Uterus (tissue), 4 donors: Measurements from ENCODE around the gene DHTKD1. TPM values are rescaled to one million over a fixed set of nuclear protein-coding genes. Genes with fewer than 3 reads are reported as not detected.
"Not testable (repeated sequence)": the region's sequence is repeated elsewhere in the genome, so short reads cannot be mapped to it uniquely, and the experiment has no call there.

ENCODE experiments used
- DNase-seq, 2 donors: peaks; one replicate each; pipeline ENCODE4 v3.0.0-alpha.2; 2019 to 2020
- H3K27ac ChIP-seq, 2 donors: fragments of 200-600 bp; sonication (generic); 1 replicate in 1 of 2; 2 replicates in 1 of 2; pipeline ENCODE4 v1.5.1; 2016 to 2018
- H3K27me3 ChIP-seq, 2 donors: fragments of 200-600 bp; sonication (generic); one replicate each; pipeline ENCODE4 v1.5.1; 2018 to 2019; ENCODE audit warnings: control low read depth in 1 of 2
- H3K36me3 ChIP-seq, 2 donors: fragments of 200-600 bp; sonication (generic); one replicate each; pipeline ENCODE4 v1.5.1; 2019; ENCODE audit warnings: control low read depth in 1 of 2
- H3K4me1 ChIP-seq, 2 donors: fragments of 200-600 bp; sonication (generic); one replicate each; pipeline ENCODE4 v1.5.1; 2018 to 2019; ENCODE audit warnings: control low read depth in 1 of 2
- H3K4me3 ChIP-seq, 2 donors: fragments of 200-600 bp; sonication (generic); 1 replicate in 1 of 2; 2 replicates in 1 of 2; pipeline ENCODE4 v1.5.1; 2018 to 2019; ENCODE audit warnings: mild to moderate bottlenecking in 1 of 2
- H3K9me3 ChIP-seq, 2 donors: fragments of 200-600 bp; sonication (generic); one replicate each; pipeline ENCODE4 v1.5.1; 2019; ENCODE audit warnings: control low read depth in 1 of 2
- CTCF ChIP-seq, 4 experiments: fragments of 200-600 bp in 2 of 4; fragments of 450-650 bp in 2 of 4; sonication (generic) in 2 of 4; IDR thresholded peaks; one replicate each; pipeline ENCODE4 v1.5.1; 2016 to 2019; ENCODE audit warnings: antibody characterized with exemption in 4 of 4, mild to moderate bottlenecking in 2 of 4, moderate library complexity in 1 of 4
- POLR2A ChIP-seq, 2 donors: fragments of 450-650 bp; IDR thresholded peaks; one replicate each; pipeline ENCODE4 v1.6.1; 2016; ENCODE audit warnings: antibody characterized with exemption in 2 of 2, mild to moderate bottlenecking in 1 of 2, moderate library complexity in 1 of 2
- intact Hi-C: fragments of 100-400 bp; cut with DNase I; formaldehyde crosslinking; loops from one replicate; pipeline ENCODE4 v1.15.1; 2023; ENCODE audit warnings: low total_unique reads
- total RNA-seq, 4 donors: library from RNA; depleted of rRNA in 3 of 4; stranded (reverse); fragments of >200 nt in 3 of 4; gene quantifications; one replicate each; pipeline versions ENCODE4 v1.1.0 to v1.2.4, GENCODE V29; 2014 to 2023
- donor health status: DM: yes; HTN: yes; CAD: no.

DHTKD1 gene
- total RNA-seq, 4 donors from 2014 or later, result 27.5 to 53.5 (median 32.7) TPM

- TF ChIP-seq CTCF (IDR thresholded peaks at IDR 0.05), result no peak
- TF ChIP-seq POLR2A (IDR thresholded peaks at IDR 0.05), result no peak
- no peak for DNase-seq
- Histone ChIP-seq H3K27ac (no peak overlapping the region), H3K4me1 (no peaks in the 10 kb centered on the region), H3K4me3 (no peak overlapping the region), H3K27me3 (no peaks in the 10 kb centered on the region), H3K9me3 (no peaks in the 10 kb centered on the region), H3K36me3 (no peaks in the 10 kb centered on the region)
- intact Hi-C loops, result no loop called here
Measured at GRCh38 chr10:12160664-12161063, 91.9 kb downstream of the DHTKD1 start.

GRCh38 chr10:12162927-12163326, 94.2 kb downstream of the DHTKD1 start:
- Histone ChIP-seq H3K9me3 (no peaks in the 10 kb centered on the region), H3K27ac (no peak overlapping the region), H3K27me3 (no peaks in the 10 kb centered on the region), H3K4me3 (no peak overlapping the region), H3K4me1 (no peaks in the 10 kb centered on the region), H3K36me3 (no peaks in the 10 kb centered on the region)
- TF ChIP-seq CTCF (IDR thresholded peaks at IDR 0.05), result no peak
- no peak for TF ChIP-seq POLR2A (IDR thresholded peaks at IDR 0.05)
- intact Hi-C loops, result no loop called here
- no peak for DNase-seq

- Histone ChIP-seq H3K4me1 (no peaks in the 10 kb centered on the region), H3K9me3 (no peaks in the 10 kb centered on the region), H3K36me3 (no peaks in the 10 kb centered on the region), H3K4me3 (no peak overlapping the region), H3K27me3 (no peaks in the 10 kb centered on the region), H3K27ac (no peak overlapping the region)
- TF ChIP-seq POLR2A (IDR thresholded peaks at IDR 0.05) (no peak), CTCF (IDR thresholded peaks at IDR 0.05) (no peak)
- DNase-seq, result no peak
- intact Hi-C loops, result no loop called here
Measured at GRCh38 chr10:12164085-12164484, 95.3 kb downstream of the DHTKD1 start.

- H3K4me1 ChIP-seq, result no peaks in the 10 kb centered on the region
- H3K27ac ChIP-seq, result no peak overlapping the region
- no peaks in the 10 kb centered on the region for H3K27me3 ChIP-seq
- intact Hi-C loops, result no loop called here
- H3K9me3 ChIP-seq, result no peaks in the 10 kb centered on the region
- TF ChIP-seq POLR2A (IDR thresholded peaks at IDR 0.05) (no peak), CTCF (IDR thresholded peaks at IDR 0.05) (no peak)
- no peak overlapping the region for H3K4me3 ChIP-seq
- no peaks in the 10 kb centered on the region for H3K36me3 ChIP-seq
- DNase-seq, result no peak
Measured at GRCh38 chr10:12165036-12165435, 96.3 kb downstream of the DHTKD1 start.

- Histone ChIP-seq H3K27me3 (no peaks in the 10 kb centered on the region), H3K36me3 (no peaks in the 10 kb centered on the region), H3K27ac (no peak overlapping the region), H3K4me3 (no peak overlapping the region), H3K9me3 (no peaks in the 10 kb centered on the region), H3K4me1 (no peaks in the 10 kb centered on the region)
- intact Hi-C loops, result no loop called here
- TF ChIP-seq CTCF (IDR thresholded peaks at IDR 0.05) (no peak), POLR2A (IDR thresholded peaks at IDR 0.05) (no peak)
- DNase-seq, result no peak
Measured at GRCh38 chr10:12165999-12166775, 97.4 kb downstream of the DHTKD1 start.

- H3K4me1 ChIP-seq, DNase-seq, intact Hi-C loops, H3K27ac ChIP-seq, H3K9me3 ChIP-seq, H3K36me3 ChIP-seq, H3K4me3 ChIP-seq, H3K27me3 ChIP-seq: not testable (repeated sequence)
Measured at GRCh38 chr10:12171512-12171911, 102.8 kb downstream of the DHTKD1 start.
